NCI-H1694 treated with DMSO at 0.1 percent for 48 hours (cell line): ENCODE results near the gene PIF1.
"Not testable (repeated sequence)": the region's sequence is repeated elsewhere in the genome, so short reads cannot be mapped to it uniquely, and the experiment has no call there.

ENCODE experiments used
- DNase-seq: peaks from one replicate; lab custom pipeline; 2025; lab: John Stamatoyannopoulos, UW

PIF1 gene

DNA sequence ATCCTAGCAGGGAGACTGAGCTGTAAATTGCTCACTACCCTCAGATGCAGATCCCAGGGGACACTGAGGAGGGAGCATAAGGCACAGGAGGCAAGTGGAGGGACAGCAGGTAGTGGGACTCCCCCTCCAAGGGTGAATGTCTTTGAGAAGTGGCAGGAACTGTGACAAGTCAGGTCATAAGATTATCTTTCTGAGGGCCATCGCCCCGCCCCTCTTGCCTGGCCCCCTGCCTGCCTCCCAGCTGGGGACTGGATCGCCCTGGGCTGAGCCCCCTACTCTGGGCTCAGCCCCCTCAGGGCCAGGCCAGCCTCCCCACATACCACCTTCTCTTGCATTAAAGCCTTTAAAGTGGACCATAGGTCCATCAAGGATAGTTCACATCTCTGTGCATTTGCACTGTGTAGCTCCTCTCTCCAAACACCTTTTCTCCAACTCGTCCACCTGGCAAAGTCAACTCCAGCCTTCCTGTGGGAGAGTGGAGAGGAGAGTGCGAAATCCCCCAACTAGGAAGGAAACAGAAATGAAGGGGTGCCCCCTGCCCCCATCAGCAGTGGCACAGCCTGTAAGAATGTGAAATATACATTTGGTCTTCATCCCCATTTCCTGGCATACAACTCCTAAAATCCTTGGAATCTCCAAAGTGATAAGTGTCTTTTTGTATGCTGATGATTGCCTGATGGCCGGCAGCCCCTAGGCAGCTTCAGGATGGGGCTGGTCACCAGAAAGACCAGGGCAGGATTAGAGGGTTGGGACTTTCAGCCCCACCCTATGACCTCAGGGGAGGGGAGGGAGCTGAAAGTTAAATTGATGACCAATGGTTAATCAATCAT lies 14.7 kb downstream of the PIF1 start:
- no peak for DNase-seq

GRCh38 chr15:64809649-64810496 lies 15.6 kb downstream of the PIF1 start:
- DNase-seq, result peak; percentile 12

- DNase-seq, result no peak
Measured at GRCh38 chr15:64808785-64809453, 16.5 kb downstream of the PIF1 start.

GRCh38 chr15:64807751-64808222 lies 17.7 kb downstream of the PIF1 start:
- DNase-seq, result no peak

DNA sequence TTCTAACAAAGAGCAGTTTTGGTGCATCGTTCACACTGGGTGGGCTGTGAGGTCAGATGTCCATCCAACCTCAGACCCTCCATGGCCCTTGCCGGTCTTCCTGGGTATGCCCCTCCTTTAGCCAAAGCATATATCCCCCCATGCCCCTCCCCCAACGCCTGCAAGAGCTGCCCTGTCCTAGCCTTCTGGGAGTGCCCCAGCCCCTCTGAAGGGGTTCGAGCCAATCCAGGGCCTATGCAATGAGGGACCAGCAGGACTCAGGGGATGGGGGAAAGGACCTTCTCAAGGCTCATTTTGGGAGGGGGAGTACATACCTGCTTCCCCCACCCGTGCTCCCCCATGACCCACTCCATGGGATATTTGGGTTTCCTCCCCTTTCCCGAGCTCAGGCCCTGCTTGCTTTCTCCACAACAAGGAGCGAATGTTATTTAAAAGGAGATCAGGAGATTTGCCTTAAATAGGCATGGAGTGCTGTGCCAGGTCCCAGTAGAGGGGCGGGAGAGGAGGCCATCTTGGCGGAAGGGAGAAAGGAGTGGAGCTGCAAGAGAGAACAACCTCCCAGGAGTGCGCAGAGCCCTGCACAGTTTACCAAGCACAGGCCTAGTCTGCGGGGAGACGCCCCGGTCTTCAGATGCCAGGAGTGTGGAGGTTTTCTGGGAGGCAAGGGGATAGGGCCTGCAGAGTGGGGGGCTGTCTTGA lies 18.2 kb downstream of the PIF1 start:
- DNase-seq, result no peak

DNA sequence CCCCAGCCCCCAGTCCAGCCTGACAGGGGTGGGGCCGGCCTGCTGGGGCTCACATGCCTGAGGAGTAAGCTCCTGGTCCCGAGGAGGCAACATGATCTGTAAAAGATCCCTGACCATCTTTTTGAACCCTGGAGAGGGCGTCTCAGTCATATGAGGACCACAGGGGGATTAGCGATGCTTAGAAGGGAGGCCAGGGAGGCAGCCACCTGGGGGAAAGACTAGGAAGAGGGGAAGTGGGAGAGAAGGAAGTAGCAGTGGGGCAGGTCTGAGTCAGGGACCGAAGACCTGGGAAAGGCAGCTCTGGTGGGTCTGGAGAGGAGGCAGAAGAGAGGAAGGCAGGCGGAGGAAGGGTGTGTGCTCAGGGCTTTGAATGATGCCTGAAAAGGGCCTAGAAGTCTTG lies 18.9 kb downstream of the PIF1 start:
- DNase-seq, result no peak

GRCh38 chr15:64804619-64805018 lies 20.8 kb downstream of the PIF1 start:
- no peak for DNase-seq

DNA sequence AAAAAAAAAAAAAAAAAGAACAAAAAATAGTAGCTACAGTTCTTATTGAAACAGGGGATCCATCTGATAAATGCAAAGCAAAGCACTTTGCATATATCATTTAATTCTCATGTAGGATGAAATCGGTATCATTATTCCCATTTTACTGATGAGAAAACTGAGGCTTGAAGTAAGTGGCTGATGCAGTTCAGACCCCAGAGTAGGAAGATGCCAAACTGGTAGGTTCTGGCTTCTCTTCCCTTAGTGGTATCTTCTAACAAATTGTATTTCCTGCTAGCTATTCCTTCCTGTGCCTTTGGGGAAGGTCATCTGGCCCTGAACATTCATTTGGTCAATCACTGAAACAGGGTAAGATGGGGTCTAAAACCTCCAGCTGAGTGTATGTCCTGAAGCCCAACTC lies 21.9 kb downstream of the PIF1 start:
- no peak for DNase-seq

- no peak for DNase-seq
Measured at GRCh38 chr15:64800476-64800875, 25.0 kb downstream of the PIF1 start.

- DNase-seq, result not testable (repeated sequence)
Measured at GRCh38 chr15:64798905-64799304, 26.5 kb downstream of the PIF1 start.

GRCh38 chr15:64795921-64796320 lies 29.5 kb downstream of the PIF1 start:
- not testable (repeated sequence) for DNase-seq

- not testable (repeated sequence) for DNase-seq
Measured at GRCh38 chr15:64795299-64795698, 30.1 kb downstream of the PIF1 start.

DNA sequence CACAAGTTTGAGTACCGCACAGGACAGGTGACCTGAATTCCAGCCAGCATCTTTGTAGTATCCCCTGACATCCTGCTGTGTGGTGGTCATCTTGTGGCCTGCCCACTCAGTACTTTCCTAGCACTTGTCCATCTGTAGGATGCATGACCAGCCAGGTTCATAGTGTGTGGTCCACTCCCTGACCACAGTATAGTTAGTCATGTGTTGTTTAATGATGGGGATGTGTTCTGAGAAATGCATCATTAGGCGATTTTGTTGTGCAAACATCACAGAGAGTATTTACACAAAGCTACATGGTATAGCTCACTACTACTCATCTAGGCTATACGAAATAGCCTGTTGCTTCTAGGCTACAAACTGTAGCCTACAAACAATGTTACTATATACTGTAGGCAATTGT lies 33.2 kb downstream of the PIF1 start:
- no peak for DNase-seq

DNA sequence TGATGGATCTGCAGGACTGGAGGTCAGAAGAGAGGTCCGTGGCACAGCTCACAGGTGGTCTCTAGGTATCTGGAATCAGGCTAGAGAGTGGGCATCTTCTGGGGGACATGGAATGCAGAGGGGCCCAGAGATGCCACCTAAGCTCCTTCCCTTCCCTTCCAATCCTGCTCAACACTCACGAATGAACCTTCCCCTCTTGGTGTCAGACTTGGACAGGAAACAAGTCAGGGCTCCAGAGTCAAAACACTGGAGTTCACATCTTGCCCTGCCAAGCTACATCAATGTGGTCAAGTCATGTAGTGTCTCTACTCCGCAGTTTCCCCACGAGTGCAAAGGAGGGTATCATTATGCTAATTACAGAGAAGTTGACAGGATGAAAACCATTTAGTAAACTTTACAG lies 34.0 kb downstream of the PIF1 start:
- DNase-seq, result no peak

- DNase-seq, result no peak
Measured at GRCh38 chr15:64783796-64784195, 41.7 kb downstream of the PIF1 start.

DNA sequence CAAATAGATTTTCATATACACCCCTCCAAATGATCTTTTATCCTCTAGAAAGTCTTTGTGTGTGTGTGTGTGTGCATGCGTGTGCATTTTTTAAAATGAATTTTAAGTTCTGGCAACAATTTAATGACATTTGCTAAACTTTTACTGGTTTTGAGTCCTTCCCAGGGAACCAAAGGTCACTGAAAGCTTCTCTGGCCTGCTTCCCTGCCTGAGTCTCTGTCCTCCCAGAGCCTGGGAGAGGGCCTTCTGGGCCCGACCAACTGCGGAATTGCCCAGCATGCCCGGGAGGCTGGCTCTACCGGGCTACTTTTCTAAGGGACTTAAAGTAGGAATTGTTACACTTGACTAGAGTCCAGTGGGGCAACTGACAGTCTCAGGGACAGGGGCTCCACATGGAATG lies 42.7 kb downstream of the PIF1 start:
- DNase-seq, result no peak

- DNase-seq, result no peak
Measured at GRCh38 chr15:64781299-64781698, 44.1 kb downstream of the PIF1 start.

DNA sequence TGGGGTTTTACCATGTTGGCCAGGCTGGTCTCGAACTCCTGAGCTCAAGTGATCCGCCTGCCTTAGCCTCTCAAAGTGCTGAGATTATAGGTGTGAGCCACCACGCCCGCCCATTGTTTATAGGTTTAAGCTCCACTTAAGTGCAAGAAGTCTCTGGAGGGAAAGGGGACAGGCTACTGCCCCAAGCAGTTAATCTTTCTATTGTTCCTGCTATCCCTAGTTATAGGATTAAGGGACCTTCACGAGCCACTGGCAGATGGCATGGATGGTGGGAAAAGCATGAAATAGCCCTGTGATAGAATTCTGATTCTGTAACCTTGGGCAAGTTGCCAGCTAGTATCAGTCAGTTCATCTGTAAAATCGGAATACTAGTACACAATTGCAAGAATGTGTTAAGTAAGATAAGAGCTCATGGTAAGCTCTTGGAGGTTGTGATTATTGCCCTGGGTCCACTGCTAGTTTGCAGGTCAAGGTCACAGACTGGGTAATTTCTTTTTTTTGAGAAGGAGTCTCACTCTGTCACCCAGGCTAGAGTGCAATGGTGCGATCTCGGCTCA lies 44.8 kb downstream of the PIF1 start:
- DNase-seq, result no peak

- DNase-seq, result no peak
Measured at GRCh38 chr15:64779630-64780029, 45.8 kb downstream of the PIF1 start.

DNA sequence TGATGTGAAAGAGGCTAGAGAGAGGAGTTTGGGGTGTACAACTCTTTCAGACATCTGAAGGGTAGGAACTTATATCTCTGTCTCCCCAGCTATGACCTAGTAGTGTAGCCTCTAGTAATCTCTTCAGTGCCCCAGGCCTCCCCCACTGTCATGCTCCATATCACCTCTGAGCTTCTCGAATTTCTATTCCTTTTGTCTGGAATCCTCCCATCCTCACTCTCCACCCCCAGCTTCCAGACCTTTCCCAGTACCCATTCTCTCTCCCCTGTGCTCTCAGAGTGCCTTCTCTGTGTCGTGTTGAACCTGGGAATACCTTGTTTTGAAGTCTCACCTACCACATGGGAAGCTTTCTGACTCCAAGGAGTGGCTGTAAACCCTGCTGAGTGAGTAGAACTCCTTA lies 46.4 kb downstream of the PIF1 start:
- DNase-seq, result no peak

GRCh38 chr15:64776402-64776786 lies 49.1 kb downstream of the PIF1 start:
- DNase-seq, result no peak
